ENCODE data around the gene CREM. TPM values are rescaled to one million over a fixed set of nuclear protein-coding genes. Genes with fewer than 3 reads are reported as not detected.

CREM gene
- polyA plus RNA-seq, 1 of the 3 experiments (the other 2 are of a cell fraction) = 41.4 TPM

GRCh38 chr10:35160743-35161142 lies 34.1 kb downstream of the CREM start:
- Histone ChIP-seq H4K20me1 (ENCODE audit: insufficient read depth) (no peaks in the 10 kb centered on the region), H3K79me2 (ENCODE audit: insufficient read depth) (no peaks in the 10 kb centered on the region), H3K27ac (ENCODE audit: low read depth in 2 of 2, low read length in 1 of 2) (no peak overlapping the region), H3K4me2 (no peak overlapping the region), H3K36me3 (replicated peaks in 1 of 2; ENCODE audit: control insufficient read depth in 1 of 2, insufficient read depth in 2 of 2, low read length in 1 of 2) (peaks cover 0 to 17% of the 10 kb centered on the region in 2 experiments), H3K9me3 (peaks cover 5% of the 10 kb centered on the region; the same call in 1 of the 2 replicates), H3K27me3 (ENCODE audit: insufficient read depth) (no peaks in the 10 kb centered on the region), H3F3A (replicated peaks; ENCODE audit: insufficient read depth) (no peaks in the 10 kb centered on the region), H3K9ac (no peak overlapping the region), H3K4me3 (ENCODE audit: low read depth in 2 of 2, low read length in 1 of 2) (no peak overlapping the region), H3K9me2 (no peaks in the 10 kb centered on the region), H3K4me1 (ENCODE audit: control insufficient read depth in 1 of 2, insufficient read depth in 2 of 2, low read depth in 1 of 2, low read length in 1 of 2) (no peaks in the 10 kb centered on the region), H2AFZ (ENCODE audit: low read depth) (no peak overlapping the region)
- WGBS (ENCODE audit: low lambda C conversion rate) = 49% methylated on average over 1 of the region's 1 CpG
- DNase-seq = no peak
- TF ChIP-seq TCF12 (IDR thresholded peaks at IDR 0.05) = no peak
- no peak for TF ChIP-seq GATA2 (CRISPR knock-in tag; IDR thresholded peaks at IDR 0.05)
- no peak for TF ChIP-seq JUND (IDR thresholded peaks at IDR 0.05)
- no peak for TF ChIP-seq PBX3 (IDR thresholded peaks at IDR 0.05)
- TF ChIP-seq FOXJ3 (CRISPR knock-in tag; IDR thresholded peaks at IDR 0.05) = no peak
- TF ChIP-seq NRF1 (IDR thresholded peaks at IDR 0.05; ENCODE audit: low read depth, low read length) = no peak
- no peak for TF ChIP-seq CTCF (IDR thresholded peaks at IDR 0.05)
- TF ChIP-seq YY1 (IDR thresholded peaks at IDR 0.05; ENCODE audit: low read depth) = no peak
- TF ChIP-seq RFX5 (IDR thresholded peaks at IDR 0.05; ENCODE audit: low read length) = no peak
- TF ChIP-seq TEAD4 (IDR thresholded peaks at IDR 0.05; ENCODE audit: borderline replicate concordance, insufficient read depth) = no peak
- no peak for TF ChIP-seq IRF3 (IDR thresholded peaks at IDR 0.05; ENCODE audit: low read depth, low read length)
- TF ChIP-seq MXI1 (IDR thresholded peaks at IDR 0.05; ENCODE audit: low read depth, low read length) = no peak
- TF ChIP-seq POLR2AphosphoS5 (IDR thresholded peaks at IDR 0.05; ENCODE audit: low read depth, low read length) = no peak
- ChIA-PET CTCF (no interaction called here), POLR2A (no interaction called here)

GRCh38 chr10:35161906-35162305 lies 35.3 kb downstream of the CREM start:
- POLR2A ChIA-PET = no interaction called here
- no peaks in the 10 kb centered on the region for H3K27me3 ChIP-seq (ENCODE audit: insufficient read depth)

More at GRCh38 chr10:35161906-35162305, 35.3 kb downstream of the CREM start:
- no peak overlapping the region for H3K27ac ChIP-seq (ENCODE audit: low read depth in 2 of 2, low read length in 1 of 2)
- no peaks in the 10 kb centered on the region for H3K79me2 ChIP-seq (ENCODE audit: insufficient read depth)
- H3K36me3 ChIP-seq (replicated peaks in 1 of 2; ENCODE audit: control insufficient read depth in 1 of 2, insufficient read depth in 2 of 2, low read length in 1 of 2) = peaks cover 0 to 15% of the 10 kb centered on the region in 2 experiments
- no peak for DNase-seq
- CTCF ChIA-PET = interaction anchor here (2.2 kb wide), 1 partner anchor 34 kb away, joined by 6 read pairs; no protein-coding TSS in a partner anchor
- no peaks in the 10 kb centered on the region for H3F3A ChIP-seq (replicated peaks; ENCODE audit: insufficient read depth)
- H3K9me2 ChIP-seq = no peaks in the 10 kb centered on the region
- H3K4me3 ChIP-seq (ENCODE audit: low read depth in 2 of 2, low read length in 1 of 2) = no peak overlapping the region
- H3K9ac ChIP-seq = no peak overlapping the region
- H3K4me2 ChIP-seq = no peak overlapping the region
- H4K20me1 ChIP-seq (ENCODE audit: insufficient read depth) = no peaks in the 10 kb centered on the region
- 95% methylated on average over 2 of the region's 2 CpGs for WGBS (ENCODE audit: low lambda C conversion rate)
- no peak for TF ChIP-seq SMC3 (IDR thresholded peaks at IDR 0.05; ENCODE audit: low read depth, low read length)
- TF ChIP-seq MEF2A (IDR thresholded peaks at IDR 0.05; ENCODE audit: borderline replicate concordance, low read depth) = no peak
- H3K4me1 ChIP-seq (ENCODE audit: control insufficient read depth in 1 of 2, insufficient read depth in 2 of 2, low read depth in 1 of 2, low read length in 1 of 2) = no peaks in the 10 kb centered on the region
- H2AFZ ChIP-seq (ENCODE audit: low read depth) = no peak overlapping the region
- peaks cover 5% of the 10 kb centered on the region; the same call in 1 of the 2 replicates for H3K9me3 ChIP-seq
